Breast epithelium (tissue), 4 donors: Measurements from ENCODE around the gene EMX2. TPM values are rescaled to one million over a fixed set of nuclear protein-coding genes. Genes with fewer than 3 reads are reported as not detected.

Experiments
- DNase-seq, 2 donors: peaks; one replicate each; pipeline ENCODE4 v3.0.0-alpha.2; 2019; ENCODE audit warnings: low spot score in 2 of 2
- H3K27ac ChIP-seq, 2 donors: fragments of 200-600 bp; sonication (generic) in 1 of 2; one replicate each; pipeline ENCODE4 v1.5.1; 2016 to 2019; ENCODE audit warnings: mild to moderate bottlenecking in 1 of 2
- H3K27me3 ChIP-seq, 2 donors: fragments of 200-600 bp; sonication (generic) in 1 of 2; one replicate each; pipeline versions ENCODE4 v1.5.1 to v1.6.0; 2017 to 2019; ENCODE audit warnings: control low read depth in 1 of 2, mild to moderate bottlenecking in 1 of 2
- H3K36me3 ChIP-seq: fragments of 200-600 bp; one replicate; pipeline ENCODE4 v1.5.1; 2019
- H3K4me1 ChIP-seq, 2 donors: fragments of 200-600 bp; sonication (generic); one replicate each; pipeline ENCODE4 v1.5.1; 2016 to 2019; ENCODE audit warnings: control low read depth in 1 of 2
- H3K4me3 ChIP-seq, 3 donors: fragments of 200-600 bp; sonication (generic); 1 replicate in 2 of 3; 2 replicates in 1 of 3; pipeline ENCODE4 v1.5.1; 2016 to 2019; ENCODE audit warnings: mild to moderate bottlenecking in 3 of 3, moderate library complexity in 2 of 3
- H3K9me3 ChIP-seq, 2 donors: fragments of 200-600 bp; sonication (generic) in 1 of 2; one replicate each; pipeline ENCODE4 v1.5.1; 2016 to 2019; ENCODE audit warnings: control low read depth in 1 of 2
- POLR2A ChIP-seq: fragments of 450-650 bp; IDR thresholded peaks from one replicate; pipeline ENCODE4 v1.6.1; 2016; ENCODE audit warnings: antibody characterized with exemption, mild to moderate bottlenecking, moderate library complexity
- POLR2AphosphoS5 ChIP-seq, 3 donors: sonication (generic); formaldehyde crosslinking; IDR thresholded peaks; one replicate each; pipeline ENCODE4 v1.6.1; 2017; ENCODE audit warnings: antibody characterized with exemption in 3 of 3
- intact Hi-C: fragments of 100-400 bp; cut with DNase I; formaldehyde crosslinking; loops from one replicate; pipeline ENCODE4 v1.15.1; 2023; ENCODE audit warnings: low total_unique reads
- total RNA-seq, 3 donors: library from RNA; depleted of rRNA; stranded (reverse); fragments of >200 nt; gene quantifications; one replicate each; pipeline ENCODE4 v1.1.0, GENCODE V29; 2016
- TF ChIP-seq, protein P1 (sequence below), 3 donors: fragments of 450-650 bp; IDR thresholded peaks; one replicate each; pipeline ENCODE4 v1.5.1; 2016 to 2017; ENCODE audit warnings: antibody characterized with exemption in 3 of 3, mild to moderate bottlenecking in 3 of 3, moderate library complexity in 3 of 3

The EMX2 gene
- total RNA-seq = 1 to 10 TPM in 1 of 3 donors, under 1 TPM in 2; 0.29 to 7.8 (median 0.98) TPM

DNA sequence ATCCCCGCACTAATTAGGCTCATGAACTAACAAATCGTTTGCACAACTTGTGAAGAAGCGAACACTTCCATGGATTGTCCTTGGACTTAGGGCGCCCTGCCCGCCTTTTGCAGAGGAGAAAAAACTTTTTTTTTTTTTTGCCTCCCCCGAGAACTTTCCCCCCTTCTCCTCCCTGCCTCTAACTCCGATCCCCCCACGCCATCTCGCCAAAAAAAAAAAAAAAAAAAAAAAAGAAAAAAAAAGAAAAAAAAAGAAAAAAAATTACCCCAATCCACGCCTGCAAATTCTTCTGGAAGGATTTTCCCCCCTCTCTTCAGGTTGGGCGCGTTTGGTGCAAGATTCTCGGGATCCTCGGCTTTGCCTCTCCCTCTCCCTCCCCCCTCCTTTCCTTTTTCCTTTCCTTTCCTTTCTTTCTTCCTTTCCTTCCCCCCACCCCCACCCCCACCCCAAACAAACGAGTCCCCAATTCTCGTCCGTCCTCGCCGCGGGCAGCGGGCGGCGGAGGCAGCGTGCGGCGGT lies at the start of gene EMX2:
EMX2 (plus strand) TSS at position 41 of the 519 bp plus-strand sequence. CDS start 522 bp downstream, outside the sequence.
- TF ChIP-seq, protein P1, sequence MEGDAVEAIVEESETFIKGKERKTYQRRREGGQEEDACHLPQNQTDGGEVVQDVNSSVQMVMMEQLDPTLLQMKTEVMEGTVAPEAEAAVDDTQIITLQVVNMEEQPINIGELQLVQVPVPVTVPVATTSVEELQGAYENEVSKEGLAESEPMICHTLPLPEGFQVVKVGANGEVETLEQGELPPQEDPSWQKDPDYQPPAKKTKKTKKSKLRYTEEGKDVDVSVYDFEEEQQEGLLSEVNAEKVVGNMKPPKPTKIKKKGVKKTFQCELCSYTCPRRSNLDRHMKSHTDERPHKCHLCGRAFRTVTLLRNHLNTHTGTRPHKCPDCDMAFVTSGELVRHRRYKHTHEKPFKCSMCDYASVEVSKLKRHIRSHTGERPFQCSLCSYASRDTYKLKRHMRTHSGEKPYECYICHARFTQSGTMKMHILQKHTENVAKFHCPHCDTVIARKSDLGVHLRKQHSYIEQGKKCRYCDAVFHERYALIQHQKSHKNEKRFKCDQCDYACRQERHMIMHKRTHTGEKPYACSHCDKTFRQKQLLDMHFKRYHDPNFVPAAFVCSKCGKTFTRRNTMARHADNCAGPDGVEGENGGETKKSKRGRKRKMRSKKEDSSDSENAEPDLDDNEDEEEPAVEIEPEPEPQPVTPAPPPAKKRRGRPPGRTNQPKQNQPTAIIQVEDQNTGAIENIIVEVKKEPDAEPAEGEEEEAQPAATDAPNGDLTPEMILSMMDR (IDR thresholded peaks at IDR 0.05) = no peak
- no peak for TF ChIP-seq POLR2AphosphoS5 (IDR thresholded peaks at IDR 0.05)
- no peak for TF ChIP-seq POLR2A
- Histone ChIP-seq H3K27ac (peak within 1 kb of the TSS; percentile 13 to 88), H3K9me3 (no peaks in the 10 kb centered on the region), H3K36me3 (no peaks in the 10 kb centered on the region), H3K4me1 (peaks cover 5 to 7% of the 10 kb centered on the region in 2 donors), H3K27me3 (peaks cover 5 to 97% of the 10 kb centered on the region in 2 donors), H3K4me3 (peak within 1 kb of the TSS; percentile 48 to 72 (median 69))
- DNase-seq = no peak
- intact Hi-C loops = no loop called here

DNA sequence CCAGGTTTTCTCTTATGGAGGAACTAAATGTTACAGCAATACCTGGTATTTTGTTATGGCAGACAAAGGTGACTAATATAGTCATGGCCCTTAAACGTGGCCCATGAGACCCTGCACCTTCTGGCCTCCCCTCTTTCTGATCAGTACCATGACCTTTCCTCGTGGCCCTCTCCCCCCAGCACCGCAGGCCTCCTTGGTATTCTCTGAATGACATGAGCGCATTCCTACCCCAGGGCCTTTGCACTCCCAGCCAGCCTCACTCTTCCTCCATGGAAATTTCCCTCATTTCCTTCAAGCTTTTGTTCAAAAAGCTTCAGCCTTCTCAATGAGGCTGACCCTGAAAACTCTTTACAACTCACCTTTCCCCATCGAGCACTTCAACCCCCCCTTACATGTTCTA lies 46.5 kb upstream of the EMX2 start:
- H3K4me1 ChIP-seq = no peaks in the 10 kb centered on the region
- H3K4me3 ChIP-seq = no peak overlapping the region
- no peak for DNase-seq
- TF ChIP-seq POLR2AphosphoS5 (IDR thresholded peaks at IDR 0.05) = no peak
- TF ChIP-seq, protein P1 (IDR thresholded peaks at IDR 0.05) = no peak
- no peak overlapping the region for H3K27ac ChIP-seq
- H3K36me3 ChIP-seq = no peaks in the 10 kb centered on the region
- no peaks in the 10 kb centered on the region for H3K9me3 ChIP-seq
- intact Hi-C loops = loop anchor here (10.0 kb wide), 1 partner anchor 749 kb away; no protein-coding TSS in a partner anchor
- H3K27me3 ChIP-seq = peaks cover 0 to under 1% of the 10 kb centered on the region in 2 donors

DNA sequence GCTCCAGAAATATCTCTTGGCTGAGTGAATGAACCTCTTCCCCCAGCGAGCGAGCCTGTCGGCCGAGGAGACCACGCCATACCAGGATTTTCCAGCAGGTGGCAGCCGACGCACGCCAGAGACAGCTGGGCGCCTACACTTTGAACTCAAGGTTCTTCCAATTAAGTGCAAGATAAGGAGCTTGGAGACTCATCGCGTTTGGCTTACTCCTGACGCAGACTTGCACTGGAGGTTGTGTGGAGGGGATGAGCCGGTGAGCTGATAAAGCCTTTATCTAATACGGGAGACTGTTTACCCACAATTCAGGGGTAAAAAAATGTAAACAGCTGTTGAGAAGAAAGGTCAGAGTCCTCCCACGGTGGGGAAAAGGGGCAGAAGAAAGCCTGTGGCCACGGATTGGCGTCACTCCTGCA lies 45.9 kb upstream of the EMX2 start:
- Histone ChIP-seq H3K9me3 (no peaks in the 10 kb centered on the region), H3K27me3 (no peaks in the 10 kb centered on the region), H3K36me3 (no peaks in the 10 kb centered on the region), H3K4me3 (no peak overlapping the region), H3K4me1 (no peaks in the 10 kb centered on the region), H3K27ac (no peak overlapping the region)
- DNase-seq = peak; percentile 57 to 75
- no peak for TF ChIP-seq POLR2AphosphoS5 (IDR thresholded peaks at IDR 0.05)
- TF ChIP-seq, protein P1 (IDR thresholded peaks at IDR 0.05) = peak; percentile 80 to 91 (median 86)
- intact Hi-C loops = loop anchor here (10.0 kb wide), 1 partner anchor 748 kb away; no protein-coding TSS in a partner anchor

DNA sequence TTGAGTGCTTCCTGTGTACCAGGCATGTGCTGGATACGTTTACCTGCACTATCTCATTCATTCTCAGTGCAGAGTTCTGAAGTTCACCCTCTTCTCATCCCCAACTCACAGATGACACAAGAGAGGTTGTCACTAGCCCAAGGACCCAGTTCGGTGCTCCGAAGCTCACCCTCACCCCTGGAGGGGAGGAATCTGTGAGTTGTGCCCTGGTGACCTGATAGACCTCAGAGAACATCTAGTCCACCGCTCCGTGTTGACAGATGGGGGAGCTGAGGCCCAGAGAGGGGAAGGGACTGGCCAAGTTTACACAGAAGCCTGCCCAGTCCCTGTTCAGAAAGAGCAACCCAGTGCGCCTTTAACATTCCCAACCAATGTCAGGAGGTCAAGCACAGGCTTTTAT lies 44.8 kb upstream of the EMX2 start:
- no peak overlapping the region for H3K27ac ChIP-seq
- intact Hi-C loops = loop anchor here (10.0 kb wide), 1 partner anchor 747 kb away; no protein-coding TSS in a partner anchor

More for the DNA sequence above, 44.8 kb upstream of the EMX2 start:
- Histone ChIP-seq H3K36me3 (no peaks in the 10 kb centered on the region), H3K4me3 (no peak overlapping the region), H3K4me1 (no peaks in the 10 kb centered on the region), H3K9me3 (no peaks in the 10 kb centered on the region), H3K27me3 (no peaks in the 10 kb centered on the region)
- no peak for DNase-seq
- TF ChIP-seq POLR2AphosphoS5 (IDR thresholded peaks at IDR 0.05) = no peak
- TF ChIP-seq, protein P1 (IDR thresholded peaks at IDR 0.05) = no peak
- no peak for TF ChIP-seq POLR2A
